Peyer's patch (tissue), 4 donors: ENCODE measurements around the gene ACOX2.

Source experiments
- CTCF ChIP-seq, 6 experiments: fragments of 450-650 bp in 4 of 6; fragments of 200-600 bp in 2 of 6; sonication (generic) in 1 of 6; IDR thresholded peaks; one replicate each; pipeline ENCODE4 v1.5.1; 2017 to 2019; ENCODE audit warnings: antibody characterized with exemption in 6 of 6, mild to moderate bottlenecking in 3 of 6, moderate library complexity in 1 of 6
- POLR2A ChIP-seq, 2 donors: fragments of 450-650 bp; IDR thresholded peaks; one replicate each; pipeline ENCODE4 v1.5.1; 2017; ENCODE audit warnings: antibody characterized with exemption in 2 of 2, mild to moderate bottlenecking in 2 of 2, moderate library complexity in 2 of 2

- TF ChIP-seq CTCF (IDR thresholded peaks at IDR 0.05) (no peak), POLR2A (IDR thresholded peaks at IDR 0.05) (no peak)
These were observed 12.6 kb downstream of the ACOX2 start for GRCh38 chr3:58524326-58524888.
